NCI-H69 (cell line): ENCODE measurements around the gene KCTD16.

Experiments used
- DNase-seq: peaks from one replicate; lab custom pipeline; 2025; lab: John Stamatoyannopoulos, UW

KCTD16 gene

GRCh38 chr5:144404672-144405071 lies 234.0 kb downstream of the KCTD16 start:
- DNase-seq = peak; percentile 44

- peak; percentile 95 for DNase-seq
These were observed 235.3 kb downstream of the KCTD16 start for GRCh38 chr5:144405991-144406390.

DNA sequence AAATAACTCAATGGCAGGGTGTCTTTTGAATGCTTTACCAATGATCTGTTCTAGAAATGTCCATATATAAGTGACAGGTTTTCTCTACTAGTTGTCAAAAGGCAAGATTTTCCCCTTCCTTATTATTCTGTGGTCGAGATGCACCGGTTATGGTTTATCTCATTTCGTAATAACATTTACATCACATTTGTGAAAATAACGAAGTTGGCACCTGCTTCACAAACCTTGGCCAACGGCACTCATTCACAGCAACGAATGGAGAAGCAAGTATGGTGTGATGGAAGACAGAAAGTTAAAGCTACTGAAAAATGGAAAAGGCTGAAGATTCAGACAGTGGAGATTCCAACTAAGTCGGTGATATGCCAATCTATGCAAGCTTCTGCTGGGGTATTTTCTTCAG lies 235.8 kb downstream of the KCTD16 start:
- no peak for DNase-seq

GRCh38 chr5:144414202-144415029 lies 243.7 kb downstream of the KCTD16 start:
- DNase-seq = no peak

DNA sequence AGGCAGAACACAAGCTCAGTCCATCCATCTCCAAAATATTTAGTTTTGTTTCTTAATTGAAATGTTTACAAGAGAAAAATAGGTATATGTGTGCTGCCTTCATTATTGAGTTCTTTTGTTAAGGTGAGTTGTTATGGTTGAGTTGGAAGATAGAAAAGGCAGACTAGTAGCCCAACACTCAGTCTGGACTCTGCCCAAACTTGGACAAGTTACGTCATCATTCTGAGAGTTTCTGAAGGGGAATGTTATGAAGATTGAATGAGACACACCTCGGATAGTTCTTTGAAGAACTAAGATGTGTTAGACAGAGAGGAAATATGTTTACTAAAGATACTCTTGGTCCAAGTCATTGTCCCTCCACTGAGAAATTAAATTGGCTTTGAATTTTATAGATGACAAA lies 245.5 kb downstream of the KCTD16 start:
- no peak for DNase-seq

GRCh38 chr5:144418719-144419118 lies 248.0 kb downstream of the KCTD16 start:
- DNase-seq = no peak

GRCh38 chr5:144421411-144421810 lies 250.7 kb downstream of the KCTD16 start:
- DNase-seq = no peak

GRCh38 chr5:144422018-144422727 lies 251.5 kb downstream of the KCTD16 start:
- DNase-seq = no peak

GRCh38 chr5:144427866-144428265 lies 257.2 kb downstream of the KCTD16 start:
- DNase-seq = no peak

- DNase-seq = no peak
These were observed 257.7 kb downstream of the KCTD16 start for GRCh38 chr5:144428326-144428725.

DNA sequence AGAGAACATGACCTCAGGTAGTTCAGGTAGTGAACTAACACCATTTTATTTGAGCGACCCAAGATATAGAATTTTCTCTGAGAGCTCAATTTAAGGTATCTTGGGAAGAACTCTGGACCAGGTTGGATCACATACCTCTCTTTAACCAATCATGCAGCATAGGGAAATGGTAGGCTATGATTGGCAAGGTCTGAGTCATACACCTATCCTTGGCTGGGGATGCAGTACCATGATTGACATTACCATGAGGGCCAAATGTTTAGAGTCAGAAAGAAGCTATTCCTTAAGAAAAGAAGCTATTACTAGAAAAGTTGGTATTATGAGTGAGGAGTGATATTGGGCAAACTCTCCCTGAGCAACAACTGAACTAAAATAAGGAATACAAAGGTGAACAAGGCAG lies 258.7 kb downstream of the KCTD16 start:
- DNase-seq = no peak

DNA sequence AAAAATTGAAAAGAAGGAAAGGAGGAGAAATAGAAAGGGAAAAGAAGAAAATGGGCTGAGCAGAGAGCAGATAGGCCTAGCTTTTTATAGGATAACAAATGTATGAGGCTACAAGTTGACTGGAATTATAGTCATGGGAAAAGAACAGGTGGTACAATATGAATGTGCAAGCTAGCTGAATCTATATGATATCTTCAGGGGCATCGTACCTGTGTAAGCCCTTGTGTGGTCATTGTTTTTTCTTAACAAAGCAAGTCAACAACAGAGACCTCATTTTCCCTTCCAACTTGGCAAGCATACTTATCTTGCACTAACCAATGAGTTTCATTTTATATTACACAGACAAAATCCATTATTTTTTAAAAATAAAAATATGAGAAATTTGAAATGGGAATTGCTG lies 259.2 kb downstream of the KCTD16 start:
- DNase-seq = no peak

DNA sequence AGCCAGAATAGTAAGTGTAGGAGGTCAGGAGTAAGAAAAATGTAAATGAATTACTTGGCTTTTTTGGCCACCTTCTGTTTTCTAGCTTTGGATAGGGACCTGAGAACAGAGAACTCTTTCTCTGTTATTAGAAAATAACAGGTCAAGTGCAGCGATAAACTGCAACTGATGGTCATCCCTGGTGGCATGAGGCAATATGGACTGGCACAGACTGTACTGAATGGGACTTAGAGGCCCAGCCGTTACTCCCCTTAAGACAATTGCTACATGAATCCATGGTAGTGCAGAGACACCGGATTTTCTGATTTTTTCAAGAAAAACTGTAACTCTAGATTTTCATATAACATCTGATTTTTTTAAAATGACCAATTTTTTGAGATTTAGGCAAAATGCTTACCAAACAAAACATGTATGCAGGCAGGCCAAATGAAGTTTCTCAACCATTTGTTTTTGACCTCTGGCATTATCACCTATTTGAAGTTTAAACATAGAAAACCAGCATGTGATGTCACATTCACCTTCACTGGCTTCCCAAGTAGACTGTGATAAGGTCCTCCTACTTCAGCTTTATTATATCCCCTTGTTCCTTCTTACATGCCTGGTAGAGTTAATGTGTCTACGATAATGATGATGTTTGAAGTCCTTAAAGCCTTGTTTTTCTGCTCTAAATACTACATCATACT lies 262.6 kb downstream of the KCTD16 start:
- DNase-seq = no peak

- DNase-seq = peak; percentile 95
These were observed 263.2 kb downstream of the KCTD16 start for GRCh38 chr5:144433893-144434292.

GRCh38 chr5:144436007-144436406 lies 265.3 kb downstream of the KCTD16 start:
- peak; percentile 100 for DNase-seq

- peak; percentile 81 for DNase-seq
These were observed 267.6 kb downstream of the KCTD16 start for GRCh38 chr5:144438237-144438636.

DNA sequence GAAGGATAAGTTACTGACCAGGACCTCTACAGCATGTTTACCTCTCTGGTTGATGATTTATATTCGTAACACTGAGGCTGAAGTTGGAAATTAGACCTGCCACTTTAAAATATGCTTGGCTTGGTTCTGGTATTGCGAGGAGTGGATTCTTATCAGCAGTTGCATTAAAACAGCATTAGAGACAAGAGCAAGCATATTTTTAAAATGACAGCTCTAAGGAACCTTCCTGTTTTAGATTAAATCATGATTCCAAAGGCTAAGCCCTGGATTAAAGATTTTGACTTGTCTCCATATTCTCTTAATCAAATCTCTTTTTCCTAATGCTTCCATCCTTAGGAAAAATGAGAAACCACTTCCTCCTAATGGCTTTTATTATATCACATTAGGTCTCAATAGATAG lies 277.8 kb downstream of the KCTD16 start:
- DNase-seq = no peak

- peak; percentile 61 for DNase-seq
These were observed 280.7 kb downstream of the KCTD16 start for GRCh38 chr5:144451187-144451973.

DNA sequence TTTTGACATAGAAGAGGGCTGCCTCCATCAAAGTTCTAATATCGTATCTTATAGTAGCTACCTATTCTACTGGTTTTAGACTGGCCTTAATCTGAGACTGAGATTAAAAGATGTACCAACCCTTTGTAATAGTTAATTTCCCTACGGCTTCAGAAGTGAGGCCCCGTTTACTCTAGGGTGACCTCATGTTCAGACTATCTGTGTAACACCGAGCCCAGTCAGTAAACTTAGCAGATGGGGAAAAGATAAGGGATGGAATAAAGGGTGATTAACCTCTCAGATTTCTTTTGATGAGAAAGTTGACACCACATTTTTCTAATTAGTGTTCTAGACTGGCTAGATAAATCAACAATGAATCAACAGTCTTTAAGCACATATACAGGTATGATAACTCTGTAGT lies 283.1 kb downstream of the KCTD16 start:
- peak; percentile 84 for DNase-seq

- DNase-seq = no peak
These were observed 286.5 kb downstream of the KCTD16 start for GRCh38 chr5:144457160-144457559.

DNA sequence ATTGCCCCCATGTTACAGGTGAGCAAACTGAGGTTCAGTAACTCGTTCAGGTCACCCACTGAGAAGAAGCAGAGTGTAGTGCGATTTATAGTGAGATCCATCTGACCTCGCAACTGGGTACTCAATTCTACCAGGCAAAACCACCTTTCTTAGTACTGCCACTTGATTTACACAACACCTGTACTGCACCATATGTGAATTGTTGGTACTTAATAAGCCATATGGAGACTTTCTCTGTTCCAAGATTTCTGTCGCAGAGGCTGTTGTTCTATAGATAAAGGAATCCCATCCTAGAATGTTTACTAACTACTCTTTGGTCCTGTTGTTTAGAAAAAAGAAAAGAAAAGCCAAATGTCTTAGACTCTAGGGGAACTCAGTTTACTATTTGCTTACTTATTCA lies 287.5 kb downstream of the KCTD16 start:
- DNase-seq = peak; percentile 80

DNA sequence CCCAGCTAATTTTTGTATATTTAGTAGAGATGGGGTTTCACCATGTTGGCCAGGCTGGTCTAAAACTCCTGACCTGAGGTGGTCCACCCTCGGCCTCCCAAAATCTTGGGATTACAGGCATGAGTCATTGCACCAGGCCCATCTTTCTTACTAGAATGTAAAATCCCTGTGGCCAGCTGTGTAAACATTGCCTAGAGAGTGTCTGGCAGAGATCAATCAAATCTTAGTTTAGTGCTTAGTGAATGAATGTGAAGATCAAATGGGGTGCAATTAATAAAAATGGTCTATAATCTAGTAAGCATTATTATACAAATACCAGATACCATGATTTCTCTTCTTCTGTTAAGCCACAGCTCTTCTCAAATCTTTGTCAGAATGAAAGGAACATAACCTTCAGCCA lies 289.9 kb downstream of the KCTD16 start:
- peak; percentile 87 for DNase-seq
